Activated CD4-positive, alpha-beta T cell treated with anti-CD3 and anti-CD28 coated beads for 24 hours (primary cell): ENCODE measurements around the gene GPBP1.
"Not testable (repeated sequence)": the region's sequence is repeated elsewhere in the genome, so short reads cannot be mapped to it uniquely, and the experiment has no call there.

Experiments used
- DNase-seq, 2 donors: peaks; one replicate each; pipeline ENCODE4 v3.0.0-alpha.2; 2020; ENCODE audit warnings: low read depth in 2 of 2

Gene GPBP1, protein sequence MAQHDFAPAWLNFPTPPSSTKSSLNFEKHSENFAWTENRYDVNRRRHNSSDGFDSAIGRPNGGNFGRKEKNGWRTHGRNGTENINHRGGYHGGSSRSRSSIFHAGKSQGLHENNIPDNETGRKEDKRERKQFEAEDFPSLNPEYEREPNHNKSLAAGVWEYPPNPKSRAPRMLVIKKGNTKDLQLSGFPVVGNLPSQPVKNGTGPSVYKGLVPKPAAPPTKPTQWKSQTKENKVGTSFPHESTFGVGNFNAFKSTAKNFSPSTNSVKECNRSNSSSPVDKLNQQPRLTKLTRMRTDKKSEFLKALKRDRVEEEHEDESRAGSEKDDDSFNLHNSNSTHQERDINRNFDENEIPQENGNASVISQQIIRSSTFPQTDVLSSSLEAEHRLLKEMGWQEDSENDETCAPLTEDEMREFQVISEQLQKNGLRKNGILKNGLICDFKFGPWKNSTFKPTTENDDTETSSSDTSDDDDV

DNA sequence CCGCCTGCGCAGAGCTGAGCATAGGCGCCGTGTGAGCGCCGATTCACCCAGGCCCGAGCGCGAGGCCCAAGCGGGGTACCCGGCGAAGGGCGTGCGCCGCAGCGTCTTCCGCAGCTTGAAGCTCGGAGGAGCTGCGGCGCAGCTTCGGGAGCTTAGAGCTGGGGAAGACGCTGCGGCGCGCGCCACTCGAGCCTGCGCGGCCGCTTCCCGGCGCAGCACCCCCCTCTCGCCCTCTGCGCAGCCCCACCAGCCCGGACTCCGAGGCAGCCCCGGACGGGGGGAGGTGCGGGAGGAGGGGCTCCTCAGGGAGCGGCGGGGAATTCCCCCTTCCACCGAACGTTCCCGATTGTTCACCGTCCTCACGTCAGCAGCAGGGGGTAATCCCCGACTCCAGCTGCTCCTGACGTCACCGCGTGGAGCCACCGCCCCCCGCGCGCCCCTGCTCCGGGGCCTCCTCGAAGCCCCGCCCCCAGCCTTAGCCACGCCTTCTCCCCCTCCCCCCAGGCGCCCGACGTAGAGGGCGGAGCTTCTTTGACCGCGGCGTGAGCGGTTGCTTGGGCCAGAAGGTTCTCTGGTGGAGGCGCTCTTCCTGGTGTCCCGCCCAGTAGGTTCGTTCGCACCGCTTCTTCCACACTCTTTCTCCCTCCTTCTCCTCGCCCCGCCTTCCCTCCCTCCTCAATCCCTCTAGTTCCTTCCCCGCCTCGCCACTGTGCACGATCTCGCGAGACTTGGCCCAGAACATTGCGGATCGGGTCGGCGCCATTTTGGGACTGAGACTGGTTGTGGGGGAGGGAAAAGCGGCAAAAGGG is at the start of gene GPBP1:
Gene GPBP1 (plus strand): TSS at position 741 of the 809 bp plus-strand sequence. CDS start 40,072 bp downstream, outside the sequence.
- DNase-seq: peak; percentile 96 to 97

DNA sequence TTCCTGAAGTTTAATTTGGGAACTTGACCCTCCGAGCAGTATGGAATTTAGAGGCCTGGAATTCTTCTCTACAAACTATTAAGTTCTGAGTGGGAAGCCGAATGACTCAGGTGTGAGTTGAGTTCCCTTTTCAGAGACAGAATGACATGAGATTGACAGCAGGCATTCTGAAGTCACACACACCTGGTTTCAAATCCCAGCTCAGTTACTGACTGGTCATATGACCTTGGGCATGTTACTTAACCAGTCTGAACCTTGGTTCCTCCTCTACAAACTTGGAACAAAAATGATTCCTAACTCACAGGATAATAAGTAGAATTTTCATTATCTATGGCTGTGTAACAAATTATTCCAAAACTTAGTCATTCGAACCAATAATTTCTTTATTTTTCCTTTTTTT is 45.5 kb upstream of the GPBP1 start:
- no peak for DNase-seq

DNA sequence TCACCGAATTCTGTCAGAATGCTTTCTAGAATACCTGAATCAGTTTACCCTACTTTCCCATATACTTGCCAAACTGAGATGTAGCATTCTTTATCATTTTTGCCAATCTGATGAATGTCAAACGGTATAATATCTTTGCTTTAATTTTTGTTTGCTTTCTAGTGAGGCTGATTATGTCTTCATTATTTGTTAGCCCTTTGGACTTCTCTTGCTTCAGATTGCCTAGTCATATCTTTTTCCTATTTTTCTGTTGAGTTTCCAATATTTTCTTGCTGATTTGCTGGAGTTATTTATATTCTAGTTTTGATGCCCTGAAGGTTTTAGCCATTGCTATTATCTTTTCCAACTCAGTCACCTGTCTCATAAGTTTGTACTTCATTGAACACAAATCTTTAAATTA is 40.3 kb upstream of the GPBP1 start:
- no peak for DNase-seq

DNA sequence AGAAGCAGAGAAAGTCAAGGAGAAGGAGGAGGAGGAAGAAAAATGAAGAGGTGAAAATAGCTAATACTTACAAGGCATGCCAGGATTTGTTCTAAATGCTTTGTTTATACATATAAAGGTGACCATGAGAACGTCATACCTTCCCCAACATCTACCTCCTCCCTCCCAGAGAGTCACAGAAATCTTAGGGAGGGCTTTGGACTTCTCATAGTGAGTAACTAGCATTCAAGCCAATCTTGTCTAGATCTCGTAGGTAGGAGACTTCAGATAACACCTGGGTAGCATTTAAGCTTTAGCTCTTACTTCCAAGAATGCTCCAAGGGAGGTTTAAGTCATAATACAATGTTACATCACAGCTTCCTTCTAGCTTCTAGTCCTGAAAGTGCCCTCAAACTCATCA is 36.5 kb upstream of the GPBP1 start:
- no peak for DNase-seq

DNA sequence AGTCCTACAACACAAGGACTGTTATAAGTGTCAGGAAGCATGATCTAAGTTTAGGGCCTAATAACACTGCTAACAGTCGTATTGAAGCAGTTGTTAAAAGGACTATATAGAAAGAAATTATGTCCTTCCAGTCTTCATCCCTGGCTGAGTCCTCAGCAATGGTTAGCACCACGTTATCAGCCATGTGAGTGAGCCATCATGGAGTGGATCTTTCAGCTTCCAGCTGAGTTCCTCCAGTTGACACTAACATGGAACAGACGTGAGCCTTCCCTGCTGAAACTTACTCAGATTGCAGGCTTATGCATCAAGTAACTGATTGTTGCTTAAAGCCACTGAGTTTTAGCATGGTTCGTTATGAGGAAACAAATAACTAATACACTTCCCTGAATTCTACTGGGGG is 21.5 kb upstream of the GPBP1 start:
- no peak for DNase-seq

DNA sequence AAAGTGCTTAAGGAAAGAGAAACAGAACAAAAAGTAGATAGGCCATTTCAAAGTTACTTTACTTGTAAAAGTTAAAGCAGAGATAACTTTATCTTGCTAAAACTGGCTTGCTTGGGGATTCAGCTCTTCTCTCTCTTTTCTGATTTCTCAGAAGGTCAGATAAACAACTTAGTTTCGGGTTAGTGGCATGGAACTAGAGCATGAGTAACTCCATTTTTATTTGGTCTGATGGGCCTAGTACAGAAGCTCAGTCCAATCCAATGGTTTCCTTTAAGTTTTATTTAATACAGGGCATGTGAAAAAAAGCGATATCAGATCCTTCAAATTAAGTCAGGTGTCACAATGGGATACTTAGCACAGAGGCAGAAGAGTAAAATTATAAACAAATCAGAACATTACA is 18.8 kb upstream of the GPBP1 start:
- DNase-seq: no peak

DNA sequence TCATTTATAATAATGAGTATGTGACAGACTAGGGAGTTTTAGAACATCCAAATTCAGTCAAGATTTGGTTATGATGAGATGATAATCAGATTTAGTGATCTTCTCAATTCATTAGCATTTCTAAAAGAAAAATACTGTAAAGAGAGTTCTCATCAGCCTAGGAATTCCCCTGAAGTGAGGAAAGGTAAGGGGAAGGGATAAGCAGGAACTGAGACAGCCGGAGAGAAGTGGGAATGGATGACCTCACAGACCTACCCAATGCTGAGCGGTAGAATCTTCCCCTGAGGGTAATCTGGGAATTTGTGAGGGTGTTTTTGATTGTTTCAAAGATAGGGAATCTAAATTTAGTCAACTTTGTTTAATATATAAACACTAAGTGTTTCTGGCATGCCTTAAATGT is 16.7 kb upstream of the GPBP1 start:
- DNase-seq: no peak

DNA sequence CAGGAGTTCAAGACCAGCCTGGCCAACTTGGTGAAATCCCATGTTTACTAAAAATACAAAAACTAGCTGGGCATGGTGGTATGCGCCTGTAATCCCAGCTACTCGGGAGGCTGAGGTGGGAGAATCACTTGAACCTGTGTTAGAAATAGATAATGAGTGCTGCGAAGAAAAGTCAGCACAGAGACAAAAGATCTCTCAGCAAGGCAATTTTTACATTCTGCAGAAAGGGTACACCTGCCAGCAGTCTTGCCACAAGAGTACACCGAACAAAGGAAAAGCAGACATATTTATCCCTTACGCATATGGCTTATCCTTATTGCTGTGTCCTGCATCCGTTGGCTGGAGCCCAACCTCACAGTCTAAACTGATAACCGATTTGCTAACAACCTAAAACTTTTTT is 16.2 kb upstream of the GPBP1 start:
- DNase-seq: no peak

DNA sequence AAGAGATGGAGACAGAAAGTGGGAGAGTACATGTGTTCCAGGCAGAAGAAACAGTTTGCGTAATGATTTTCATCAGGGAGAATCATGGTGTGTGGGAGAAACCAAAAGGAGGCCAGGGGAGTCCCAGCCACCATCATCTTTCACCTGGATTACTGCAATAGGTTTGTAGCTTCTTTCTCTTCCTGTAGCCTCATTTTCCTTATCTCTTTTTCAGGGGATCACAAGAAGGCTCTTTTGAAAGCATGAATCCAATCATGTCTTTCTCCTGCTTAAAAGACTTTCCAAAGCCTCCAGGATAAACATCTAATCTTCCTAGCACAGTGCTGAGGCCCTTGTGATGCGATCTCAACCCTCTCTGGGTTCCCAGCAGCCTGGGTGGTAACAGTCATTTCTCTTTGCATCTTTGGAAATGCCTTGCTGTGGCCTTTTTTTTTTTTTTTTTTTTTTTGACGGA is 10.3 kb upstream of the GPBP1 start:
- no peak for DNase-seq

DNA sequence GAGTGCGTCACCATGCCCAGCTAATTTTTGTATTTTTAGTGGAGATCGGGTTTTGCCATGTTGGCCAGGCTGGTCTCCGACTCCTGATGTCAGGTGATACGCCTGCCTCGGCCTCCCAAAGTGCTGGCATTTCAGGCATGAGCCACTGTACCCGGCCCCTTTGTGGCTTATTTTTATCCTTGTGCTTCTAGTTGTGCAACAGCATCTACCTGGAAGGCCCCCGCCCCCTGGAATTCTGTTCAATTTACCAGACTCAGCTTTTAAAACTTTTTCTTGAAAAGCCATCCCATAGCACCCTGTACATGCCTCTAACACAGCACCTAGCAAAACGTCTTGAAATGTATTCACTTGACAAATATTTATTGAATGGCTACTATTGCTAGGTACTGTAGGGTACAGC is 9.7 kb upstream of the GPBP1 start:
- DNase-seq: no peak

DNA sequence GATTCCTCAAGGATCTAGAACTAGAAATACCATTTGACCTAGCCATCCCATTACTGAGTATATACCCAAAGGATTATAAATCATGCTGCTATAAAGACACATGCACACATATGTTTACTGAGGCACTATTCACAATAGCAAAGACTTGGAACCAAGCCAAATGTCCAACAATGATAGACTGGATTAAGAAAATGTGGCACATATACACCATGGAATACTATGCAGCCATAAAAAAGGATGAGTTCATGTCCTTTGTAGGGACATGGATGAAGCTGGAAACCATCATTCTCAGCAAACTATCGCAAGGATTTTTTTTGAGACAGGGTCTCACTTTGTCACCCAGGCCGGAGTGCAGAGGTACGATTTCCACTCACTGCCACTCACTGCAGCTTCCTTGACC is 8.7 kb upstream of the GPBP1 start:
- not testable (repeated sequence) for DNase-seq

DNA sequence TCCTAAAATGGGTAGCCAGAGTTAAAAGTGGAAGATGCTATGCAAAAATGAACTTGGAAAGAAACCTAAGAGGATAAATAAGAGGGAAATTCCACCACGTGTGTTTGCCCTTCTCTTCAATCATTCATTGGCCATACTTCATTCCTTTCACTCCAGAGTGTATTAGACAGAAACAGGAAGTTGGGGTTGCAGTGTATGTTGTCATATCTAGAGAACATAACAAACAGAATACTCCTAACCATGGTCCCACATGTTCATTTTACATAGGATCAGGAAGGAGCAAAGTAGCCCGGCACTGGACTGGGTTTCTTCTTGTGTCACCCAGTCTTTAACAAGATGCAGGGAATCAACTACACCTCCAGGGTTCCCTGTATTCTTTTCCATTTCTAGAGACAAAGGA is 7.6 kb upstream of the GPBP1 start:
- DNase-seq: no peak

DNA sequence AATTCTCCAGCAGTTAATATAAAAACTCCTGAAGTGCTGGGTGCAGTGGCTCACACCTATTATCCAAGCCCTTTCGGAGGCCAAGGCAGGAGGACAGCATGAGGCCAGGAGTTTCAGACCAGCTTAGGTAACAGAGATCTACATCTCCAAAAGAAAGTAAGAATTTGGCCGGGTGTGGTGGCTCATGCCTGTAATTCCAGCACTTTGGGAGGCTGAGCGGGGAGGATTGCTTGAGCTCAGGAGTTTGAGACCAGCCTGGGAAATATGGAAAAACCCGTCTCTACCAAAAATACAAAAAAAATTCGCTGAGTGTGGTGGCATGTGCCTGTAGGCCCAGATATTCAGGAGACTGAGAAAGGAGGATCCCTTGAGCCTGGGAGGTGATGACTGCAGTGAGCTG is 6.7 kb upstream of the GPBP1 start:
- DNase-seq: no peak

DNA sequence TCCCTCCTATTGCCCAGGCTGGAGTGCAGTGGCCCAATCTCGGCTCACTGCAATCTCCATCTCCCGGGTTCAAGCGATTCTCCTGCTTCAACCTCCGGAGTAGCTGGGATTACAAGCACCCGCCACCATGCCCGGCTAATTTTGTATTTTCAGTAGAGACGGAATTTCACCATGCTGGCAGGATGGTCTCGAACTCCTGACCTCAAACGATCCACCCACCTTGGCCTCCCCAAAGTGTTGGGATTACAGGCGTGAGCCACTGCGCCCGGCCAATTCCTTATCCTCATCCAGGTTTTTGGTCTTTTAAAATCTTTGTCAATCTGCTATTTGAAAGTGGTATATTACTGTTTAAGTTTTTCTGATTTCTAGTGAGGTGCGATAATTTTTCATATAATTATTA is 3.7 kb upstream of the GPBP1 start:
- DNase-seq: not testable (repeated sequence)

DNA sequence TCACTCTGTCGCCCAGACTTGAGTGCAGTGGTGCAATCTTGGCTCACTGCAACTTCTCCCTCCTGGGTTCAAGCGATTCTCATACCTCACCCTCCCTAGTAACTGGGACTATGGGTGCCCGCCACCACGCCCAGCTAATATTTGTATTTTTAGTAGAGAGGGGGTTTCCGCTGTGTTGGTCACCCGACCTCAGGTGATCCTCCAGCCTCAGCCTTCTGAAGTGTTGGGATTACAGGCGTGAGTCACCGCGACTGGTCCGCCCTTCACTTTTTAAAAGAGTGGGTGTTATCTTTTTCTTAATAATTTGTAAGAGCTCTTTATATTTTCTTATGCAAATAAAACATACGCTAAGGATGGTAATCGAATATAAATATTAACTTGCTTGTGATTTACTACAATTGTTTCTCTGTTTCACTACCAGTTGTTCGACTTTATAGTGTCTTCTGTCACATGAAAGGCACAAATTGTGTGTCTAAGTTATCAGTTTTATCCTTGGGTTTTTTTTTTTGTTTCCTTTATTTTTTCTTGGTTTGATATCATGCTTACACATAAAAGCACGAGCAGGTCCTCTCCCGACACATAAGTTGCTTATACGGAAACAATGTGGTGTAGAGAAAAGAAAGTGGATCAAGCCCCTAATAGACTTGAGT is 1.9 kb upstream of the GPBP1 start:
- no peak for DNase-seq

DNA sequence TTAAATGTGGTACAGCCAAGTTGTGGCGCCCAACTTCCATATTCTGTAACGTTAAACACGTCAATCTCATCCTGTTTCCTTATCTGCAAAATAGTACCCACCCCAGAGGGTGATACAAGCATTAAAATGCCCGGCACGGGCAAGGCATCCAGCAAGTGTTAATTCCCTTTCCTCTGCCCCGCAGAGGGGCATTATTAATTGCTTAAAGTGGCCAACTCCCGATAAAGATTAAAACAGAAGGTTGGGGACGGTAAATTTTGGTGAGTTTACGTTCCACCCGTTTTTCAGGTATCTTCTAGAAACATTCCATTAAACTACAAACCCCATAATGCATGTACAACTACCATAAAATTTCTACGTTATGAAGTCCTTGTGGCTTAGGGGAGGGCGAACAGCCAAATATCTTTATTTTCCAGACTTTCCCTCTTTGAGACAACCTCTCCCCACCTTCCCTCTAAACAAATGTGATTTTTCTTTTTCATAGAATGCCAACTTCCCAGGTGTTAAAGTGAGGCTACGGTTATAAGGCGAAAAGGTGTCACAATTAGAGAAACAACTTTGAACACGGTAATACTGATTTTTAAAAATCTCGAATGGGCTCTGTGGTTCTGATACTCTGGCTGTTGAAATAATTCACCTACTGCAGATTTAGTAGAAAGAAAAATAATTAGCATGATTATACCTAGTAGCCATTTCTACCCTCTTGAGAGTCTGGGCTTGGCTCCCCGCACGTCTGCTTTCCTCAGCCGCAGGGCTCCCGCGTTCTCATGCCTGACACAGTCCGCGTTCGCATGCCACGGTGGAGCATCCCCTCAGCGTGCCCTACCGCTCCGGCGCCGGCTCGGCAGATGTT is 1.2 kb upstream of the GPBP1 start:
- DNase-seq: no peak

DNA sequence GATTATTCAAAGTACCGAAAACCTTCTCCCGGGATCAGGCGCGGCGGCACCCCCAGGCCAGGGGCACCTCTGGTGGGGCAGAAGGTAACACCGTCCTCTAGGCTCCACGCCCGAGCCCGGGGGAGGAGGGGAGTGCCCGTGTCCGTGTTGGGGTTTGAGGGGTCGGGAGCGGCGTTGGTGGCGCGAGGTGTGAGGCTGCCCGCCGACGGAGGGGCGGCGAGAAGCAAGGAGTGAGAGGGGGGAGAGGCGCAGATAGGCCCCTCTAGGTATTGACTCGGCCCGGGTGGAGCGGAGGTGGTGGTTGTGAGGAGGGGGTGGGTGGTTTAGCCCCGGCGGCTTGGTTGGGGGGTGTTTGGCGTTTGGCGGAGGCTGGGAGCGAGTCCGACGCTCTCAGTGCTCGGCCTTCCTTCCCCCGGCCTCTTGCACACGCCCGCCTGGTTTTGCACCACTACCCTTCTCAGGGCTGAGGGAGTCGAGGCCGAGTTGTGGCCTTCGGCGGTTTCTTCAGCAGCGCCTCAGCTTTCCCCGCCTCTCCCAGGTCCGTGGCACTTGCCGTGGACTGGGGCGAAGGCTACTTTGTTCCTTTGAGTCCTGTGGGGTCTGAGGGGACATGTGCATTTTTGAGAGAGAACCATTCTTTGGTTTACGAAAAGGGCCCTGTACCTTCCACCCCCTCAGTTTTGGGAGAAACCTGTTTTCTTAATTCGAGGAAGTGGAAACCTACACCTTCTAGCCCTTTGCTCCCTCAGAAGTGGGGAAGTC is 450 bp downstream of the GPBP1 start:
- DNase-seq: no peak

DNA sequence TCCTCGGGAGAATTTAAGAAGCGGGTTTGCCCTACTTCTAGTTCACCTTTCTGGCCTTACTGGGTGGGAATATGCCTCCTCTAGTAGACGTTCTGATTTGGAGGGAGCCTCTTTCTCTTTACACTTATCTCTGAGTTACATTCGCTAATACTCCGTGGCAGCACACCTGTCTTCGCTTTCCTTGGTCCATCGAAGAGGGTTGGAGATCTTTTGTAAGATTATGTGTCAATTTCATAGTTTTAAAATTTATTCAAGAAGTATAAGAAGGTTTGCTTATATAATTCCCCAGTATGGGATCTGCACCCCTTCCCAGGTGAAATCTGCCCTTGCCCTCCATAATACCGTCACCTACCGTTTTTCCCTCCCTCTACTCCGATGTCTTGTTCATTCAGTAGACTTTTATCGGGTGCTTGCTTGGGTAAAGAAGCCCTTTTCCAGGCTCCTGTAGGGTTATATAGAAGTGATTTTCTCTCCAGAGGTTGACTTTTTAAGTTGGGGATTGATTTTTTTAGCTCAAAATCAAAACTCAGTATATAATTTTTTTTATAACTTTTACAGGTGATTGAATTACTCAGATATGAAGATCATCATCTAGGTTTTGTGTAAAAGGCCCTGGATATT is 1.1 kb downstream of the GPBP1 start:
- no peak for DNase-seq

DNA sequence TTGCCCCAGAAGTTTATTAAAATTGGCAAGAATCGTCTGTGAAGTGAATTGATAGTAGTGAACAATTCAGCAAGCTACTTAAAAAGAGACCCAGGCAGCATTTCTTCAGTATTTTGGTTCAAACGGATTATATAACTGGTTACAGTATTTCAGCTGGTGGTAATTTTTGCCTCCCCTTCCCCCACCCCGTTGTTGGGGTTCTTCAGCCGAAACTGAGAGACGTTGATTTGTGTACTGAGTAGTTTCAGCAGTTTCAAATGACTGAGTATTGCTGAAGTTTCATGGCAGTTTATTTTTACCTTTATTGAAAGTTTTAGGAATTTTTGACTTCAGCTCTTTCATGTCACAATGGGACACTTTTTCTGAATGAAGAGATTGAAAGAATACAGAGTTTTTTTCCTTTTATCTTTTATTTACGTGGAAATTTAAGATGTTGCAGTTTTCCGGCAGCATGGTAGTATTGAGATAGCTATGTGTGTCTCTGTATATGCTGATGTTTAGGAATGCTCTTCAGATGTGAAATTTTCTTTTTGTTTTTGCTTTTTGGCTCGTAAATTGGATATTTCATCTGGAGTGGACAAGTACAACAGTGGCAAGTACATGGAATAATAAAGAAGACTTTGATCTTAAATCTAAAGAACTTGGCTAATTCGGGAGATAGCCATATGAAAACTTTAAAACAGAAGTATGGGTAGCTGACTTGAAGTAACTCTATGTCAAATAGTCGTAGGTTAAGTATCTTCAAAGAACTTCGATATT is 1.9 kb downstream of the GPBP1 start:
- DNase-seq: peak in 1 of 2 donors; percentile 22
